T-helper 9 cell (primary cell): ENCODE data around the gene EGF.

Experiments used
- DNase-seq: peaks from one replicate; pipeline ENCODE4 v3.0.0-alpha.2; 2020

EGF gene

DNA sequence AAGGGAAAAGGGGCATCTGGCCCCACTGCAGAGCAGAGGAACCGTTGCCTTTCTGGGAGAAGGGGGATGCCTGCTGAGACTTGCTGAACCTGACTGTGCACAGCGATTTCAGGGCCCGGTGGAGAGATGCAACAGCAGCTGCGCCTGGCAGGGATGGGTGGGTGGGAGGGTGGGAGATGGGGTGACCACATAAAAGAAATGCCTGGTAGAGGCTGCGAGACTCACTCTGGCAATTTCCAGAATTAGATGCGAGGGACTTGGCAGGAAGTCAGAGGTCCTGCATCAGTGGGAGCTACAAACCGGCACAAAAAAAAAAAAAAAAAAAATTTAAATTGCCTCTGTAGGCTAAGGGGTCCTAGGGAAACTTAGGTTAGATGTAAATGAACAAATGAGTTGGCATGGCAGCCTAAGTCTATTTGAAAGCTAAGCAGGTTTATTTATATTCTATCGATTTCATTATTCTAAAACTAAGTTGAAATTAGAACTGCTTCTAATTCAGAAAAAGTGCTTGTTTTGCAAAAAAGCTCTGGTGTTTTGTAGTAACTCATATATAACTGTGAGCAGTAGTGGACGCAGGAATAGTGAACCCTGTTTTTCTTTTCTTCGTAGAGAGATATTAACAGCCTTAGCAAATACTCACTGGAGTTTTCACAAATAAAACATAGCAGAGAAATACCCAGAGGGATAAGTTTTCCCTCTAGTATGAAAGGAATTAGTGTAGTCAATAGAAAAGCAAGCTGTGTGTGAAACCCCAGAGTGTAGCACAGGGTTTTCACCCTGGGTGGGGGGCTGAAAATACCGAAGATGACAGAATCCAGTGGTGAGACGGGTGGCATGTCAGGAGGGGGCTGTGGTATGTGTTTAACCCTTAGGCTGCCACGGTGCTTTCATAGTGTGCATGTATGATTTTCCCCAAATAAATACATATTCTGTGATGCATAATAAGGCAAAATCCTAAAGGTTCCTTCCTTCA, 130.1 kb downstream of the EGF start:
- DNase-seq = no peak

GRCh38 chr4:110046588-110047049, 133.9 kb downstream of the EGF start:
- DNase-seq = no peak

- peak; percentile 25 for DNase-seq
Observed at GRCh38 chr4:110049951-110050925, 137.6 kb downstream of the EGF start.

DNA sequence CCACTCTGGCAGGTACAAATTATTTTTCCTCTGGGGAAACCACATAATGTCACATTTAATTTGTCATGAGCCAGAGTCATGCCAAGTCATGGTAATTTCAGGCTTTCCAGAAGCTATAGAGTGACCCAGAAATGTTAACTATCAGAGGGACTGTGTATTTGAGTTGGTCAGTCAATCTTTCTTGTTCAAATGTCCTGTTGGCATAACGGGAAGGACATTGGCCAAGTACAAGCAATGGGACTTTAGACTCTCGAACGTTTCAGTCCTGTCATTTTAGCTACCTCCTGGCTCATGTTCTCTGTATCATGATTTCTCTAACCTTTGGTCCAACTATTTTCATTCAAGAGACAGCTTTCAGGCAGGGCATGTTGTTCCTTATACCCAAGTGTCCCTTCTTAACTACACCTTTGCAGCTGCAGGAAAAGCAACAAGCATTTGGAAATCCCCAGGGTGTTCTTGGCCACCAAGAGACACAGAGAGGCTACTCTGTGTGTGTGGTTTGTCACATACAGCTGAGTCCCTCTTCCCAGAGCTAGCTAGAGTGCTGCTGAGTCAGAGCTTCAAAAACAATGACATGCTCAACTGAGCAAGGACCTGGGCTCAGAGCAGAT, 142.6 kb downstream of the EGF start:
- DNase-seq = no peak

DNA sequence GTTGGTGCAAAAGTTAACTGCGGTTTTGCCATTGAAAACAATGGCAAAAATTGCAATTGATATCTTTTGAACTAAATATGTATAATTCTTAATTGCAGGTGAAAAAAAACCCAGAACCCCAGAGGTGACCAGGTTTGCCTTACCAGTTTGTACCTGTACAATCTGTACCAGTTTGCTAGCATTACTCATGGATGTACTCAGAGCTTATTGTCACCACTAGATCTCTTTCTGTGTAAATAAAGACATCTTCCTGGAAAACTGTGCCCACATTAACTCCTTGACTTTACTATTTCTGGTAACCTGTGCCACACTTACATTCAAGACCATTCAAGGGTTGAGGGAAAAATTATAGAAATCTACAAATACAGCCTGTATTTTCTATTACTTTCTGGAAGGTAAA, 146.0 kb downstream of the EGF start:
- DNase-seq = no peak

- no peak for DNase-seq
Observed at GRCh38 chr4:110059556-110060191, 147.0 kb downstream of the EGF start.

- DNase-seq = no peak
Observed at GRCh38 chr4:110061076-110061475, 148.4 kb downstream of the EGF start.
